AG09319 (cell line): ENCODE measurements around the gene VWA8.
"Not testable (repeated sequence)": the region's sequence is repeated elsewhere in the genome, so short reads cannot be mapped to it uniquely, and the experiment has no call there.

Source experiments
- DNase-seq: peaks from one replicate; pipeline ENCODE4 v3.0.0-alpha.2; 2010; ENCODE audit warnings: low read depth; ENCODE audit errors: extremely low read depth
- TF ChIP-seq, protein P1 (sequence below): IDR thresholded peaks from 2 replicates; pipeline ENCODE4 v1.5.1; 2011; ENCODE audit warnings: low read depth, mild to moderate bottlenecking, inconsistent platforms, low read length, moderate library complexity

Gene VWA8

DNA sequence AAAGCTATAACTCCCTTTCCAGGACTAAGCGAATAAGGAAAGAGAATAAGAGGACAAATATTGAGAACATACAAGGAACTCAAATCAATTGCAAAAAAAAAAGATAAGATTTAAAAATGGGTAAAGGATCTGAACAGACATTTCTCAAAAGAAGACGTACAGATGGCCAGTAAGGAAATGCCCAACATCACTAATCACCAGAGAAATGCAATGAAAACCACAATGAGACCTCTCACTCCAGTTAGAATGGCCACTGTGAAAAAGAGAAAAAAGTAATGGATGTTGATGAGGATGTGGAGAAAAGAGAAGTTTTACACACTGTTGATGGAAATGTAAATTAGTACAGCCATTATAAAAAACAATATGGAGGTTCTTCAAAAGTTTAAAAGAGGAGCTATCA lies 63.8 kb downstream of the VWA8 start:
- no peak for DNase-seq
- TF ChIP-seq, protein P1, sequence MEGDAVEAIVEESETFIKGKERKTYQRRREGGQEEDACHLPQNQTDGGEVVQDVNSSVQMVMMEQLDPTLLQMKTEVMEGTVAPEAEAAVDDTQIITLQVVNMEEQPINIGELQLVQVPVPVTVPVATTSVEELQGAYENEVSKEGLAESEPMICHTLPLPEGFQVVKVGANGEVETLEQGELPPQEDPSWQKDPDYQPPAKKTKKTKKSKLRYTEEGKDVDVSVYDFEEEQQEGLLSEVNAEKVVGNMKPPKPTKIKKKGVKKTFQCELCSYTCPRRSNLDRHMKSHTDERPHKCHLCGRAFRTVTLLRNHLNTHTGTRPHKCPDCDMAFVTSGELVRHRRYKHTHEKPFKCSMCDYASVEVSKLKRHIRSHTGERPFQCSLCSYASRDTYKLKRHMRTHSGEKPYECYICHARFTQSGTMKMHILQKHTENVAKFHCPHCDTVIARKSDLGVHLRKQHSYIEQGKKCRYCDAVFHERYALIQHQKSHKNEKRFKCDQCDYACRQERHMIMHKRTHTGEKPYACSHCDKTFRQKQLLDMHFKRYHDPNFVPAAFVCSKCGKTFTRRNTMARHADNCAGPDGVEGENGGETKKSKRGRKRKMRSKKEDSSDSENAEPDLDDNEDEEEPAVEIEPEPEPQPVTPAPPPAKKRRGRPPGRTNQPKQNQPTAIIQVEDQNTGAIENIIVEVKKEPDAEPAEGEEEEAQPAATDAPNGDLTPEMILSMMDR, result no peak

DNA sequence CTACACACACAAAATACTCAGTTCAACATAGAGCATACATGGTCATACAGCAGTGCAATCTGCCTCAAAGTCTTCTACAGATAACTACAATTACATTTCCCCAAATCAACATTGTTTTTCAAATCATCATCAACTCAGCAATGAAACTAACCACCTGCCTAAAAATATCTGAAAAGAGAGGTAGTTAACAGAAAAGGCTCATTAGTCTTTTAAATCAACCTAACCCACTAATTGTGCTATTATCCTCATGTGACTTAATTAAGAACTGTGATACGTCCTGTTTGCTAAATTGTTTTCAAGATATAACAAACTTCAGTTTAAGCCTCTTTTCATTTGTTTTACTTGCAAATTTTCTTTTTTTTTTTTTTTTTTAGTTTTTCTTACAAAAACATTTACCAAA lies 65.4 kb downstream of the VWA8 start:
- DNase-seq, result no peak
- TF ChIP-seq, protein P1, result no peak

DNA sequence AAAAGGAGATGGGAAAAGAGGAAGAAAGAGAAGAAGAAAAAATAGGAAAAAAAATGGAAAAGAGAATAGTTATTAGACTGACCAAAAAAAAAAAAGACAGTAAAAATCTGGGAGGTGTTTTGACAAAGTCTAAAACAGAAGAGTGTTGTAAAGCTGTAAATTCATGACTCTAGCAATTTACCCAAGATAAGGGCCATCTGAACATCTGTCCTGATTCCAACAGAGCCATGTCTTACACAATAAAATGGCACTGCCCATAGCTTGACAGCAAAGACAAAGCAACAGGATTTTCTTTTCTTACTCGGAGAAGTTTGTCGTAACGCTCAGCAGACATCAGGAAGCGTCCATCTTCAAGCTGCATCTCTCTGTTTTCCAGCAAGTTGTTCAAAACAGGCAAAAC lies 69.8 kb downstream of the VWA8 start:
- no peak for DNase-seq
- TF ChIP-seq, protein P1, result no peak

DNA sequence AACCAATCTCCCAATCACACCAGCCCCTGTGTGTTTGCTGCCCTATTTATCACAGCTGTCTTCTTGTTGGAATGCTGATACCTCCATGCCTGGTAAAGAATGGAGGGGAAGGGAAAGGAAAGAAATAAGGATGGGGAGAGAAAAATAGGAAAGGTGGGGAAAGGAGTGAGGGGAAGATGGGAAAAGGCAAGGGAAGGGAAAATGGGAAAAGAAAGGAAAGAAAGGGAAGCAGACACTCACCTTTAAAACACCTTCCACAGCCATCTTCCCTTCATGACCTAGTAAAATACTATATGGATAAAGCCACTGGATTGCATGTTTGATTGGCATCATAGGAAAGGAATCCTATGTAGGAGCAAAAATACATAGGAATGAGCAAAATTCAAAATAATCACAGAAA lies 77.8 kb downstream of the VWA8 start:
- DNase-seq, result no peak
- TF ChIP-seq, protein P1, result no peak

DNA sequence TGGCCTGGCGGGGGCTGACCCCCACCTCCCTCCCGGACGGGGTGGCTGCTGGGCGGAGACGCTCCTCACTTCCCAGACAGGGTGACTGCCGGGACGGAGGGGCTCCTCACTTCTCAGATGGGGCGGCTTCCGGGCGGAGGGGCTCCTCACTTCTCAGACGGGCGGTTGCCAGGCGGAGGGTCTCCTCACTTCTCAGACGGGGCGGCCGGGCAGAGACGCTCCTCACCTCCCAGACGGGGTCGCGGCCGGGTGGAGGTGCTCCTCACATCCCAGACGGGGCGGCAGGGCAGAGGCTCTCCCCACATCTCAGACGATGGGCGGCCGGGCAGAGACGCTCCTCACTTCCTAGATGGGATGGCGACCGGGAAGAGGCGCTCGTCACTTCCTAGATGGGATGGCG lies 79.0 kb downstream of the VWA8 start:
- not testable (repeated sequence) for DNase-seq

DNA sequence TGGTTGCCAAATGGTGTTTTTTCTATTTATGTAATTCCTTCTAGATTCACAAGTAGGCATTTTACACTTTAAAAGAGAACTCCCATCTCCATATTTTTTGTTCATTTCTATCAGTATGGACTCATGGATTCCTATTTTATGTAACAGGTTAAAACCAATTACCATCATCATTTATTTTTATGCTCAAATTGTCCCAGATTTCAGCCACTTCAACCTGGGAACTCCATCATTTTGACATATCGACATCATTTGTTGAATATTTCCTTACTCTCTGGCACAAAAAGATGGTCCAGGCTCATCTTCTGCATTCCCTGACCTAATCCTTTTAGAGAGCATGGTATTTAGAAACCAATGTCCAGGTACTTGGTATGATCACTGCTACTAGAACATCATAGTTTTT lies 79.9 kb downstream of the VWA8 start:
- no peak for DNase-seq
- TF ChIP-seq, protein P1, result no peak

DNA sequence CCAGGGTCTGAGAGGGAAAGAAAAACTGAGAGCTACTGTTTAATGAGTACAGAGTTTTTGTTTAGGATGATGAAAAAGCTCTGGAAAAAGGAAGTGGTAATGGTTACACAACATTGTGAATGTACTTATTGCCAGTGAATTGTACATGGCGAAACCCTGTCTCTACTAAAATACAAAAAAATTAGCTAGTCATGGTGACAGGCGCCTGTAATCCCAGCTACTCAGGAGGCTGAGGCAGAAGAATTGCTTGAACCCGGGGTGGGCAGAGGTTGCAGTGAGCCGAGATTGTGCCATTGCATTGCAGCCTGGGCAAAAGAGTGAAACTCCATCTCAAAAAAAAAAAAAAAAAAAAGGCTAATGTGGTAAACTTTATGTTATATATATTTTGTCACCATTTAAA lies 96.3 kb downstream of the VWA8 start:
- no peak for DNase-seq
- TF ChIP-seq, protein P1, result no peak

DNA sequence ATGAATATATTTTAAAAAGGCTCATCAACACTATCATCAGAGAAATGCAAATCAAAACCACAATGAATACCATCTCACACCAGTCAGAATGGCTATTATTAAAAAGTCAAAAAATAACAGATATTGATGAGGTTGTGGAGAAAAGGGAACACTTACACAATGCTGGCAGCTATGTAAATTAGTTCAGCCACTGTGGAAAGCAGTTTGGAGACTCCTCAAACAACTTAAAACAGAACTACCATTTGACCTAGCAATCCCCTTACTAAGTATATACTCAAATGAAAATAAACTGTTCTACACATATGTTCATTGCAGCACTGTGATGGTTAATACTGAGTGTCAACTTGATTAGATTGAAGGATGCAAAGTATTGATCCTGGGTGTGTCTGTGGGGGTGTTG lies 98.2 kb downstream of the VWA8 start:
- DNase-seq, result not testable (repeated sequence)

DNA sequence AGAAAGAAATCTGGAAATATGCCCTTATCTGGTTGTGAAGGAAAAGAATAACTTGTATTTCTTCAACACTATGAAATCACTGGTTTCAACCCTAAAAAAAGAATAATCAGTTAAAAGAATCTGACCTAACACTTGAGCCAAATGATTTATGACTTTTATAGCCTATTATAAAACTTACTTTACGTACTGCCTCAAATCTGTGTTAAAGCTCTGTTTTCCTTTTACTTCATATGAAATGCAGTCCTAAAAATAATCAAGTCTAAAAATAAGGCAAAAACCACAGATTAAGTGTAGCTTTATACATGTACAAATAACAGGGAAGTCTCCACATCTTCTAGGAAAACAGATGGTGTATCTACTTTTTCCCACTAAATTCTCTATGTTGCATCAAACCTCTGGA lies 101.3 kb downstream of the VWA8 start:
- DNase-seq, result no peak
- TF ChIP-seq, protein P1, result no peak
